Camera-type eye (tissue), 1 donor: ENCODE measurements around the gene OR8G5. TPM values are rescaled to one million over a fixed set of nuclear protein-coding genes. Genes with fewer than 3 reads are reported as not detected.

ENCODE experiments used
- total RNA-seq: library from RNA; depleted of rRNA; stranded (reverse); fragments of >200 nt; gene quantifications from one replicate; pipeline ENCODE4 v1.2.3, GENCODE V29; 2014

Gene OR8G5
- not detected for total RNA-seq

DNA sequence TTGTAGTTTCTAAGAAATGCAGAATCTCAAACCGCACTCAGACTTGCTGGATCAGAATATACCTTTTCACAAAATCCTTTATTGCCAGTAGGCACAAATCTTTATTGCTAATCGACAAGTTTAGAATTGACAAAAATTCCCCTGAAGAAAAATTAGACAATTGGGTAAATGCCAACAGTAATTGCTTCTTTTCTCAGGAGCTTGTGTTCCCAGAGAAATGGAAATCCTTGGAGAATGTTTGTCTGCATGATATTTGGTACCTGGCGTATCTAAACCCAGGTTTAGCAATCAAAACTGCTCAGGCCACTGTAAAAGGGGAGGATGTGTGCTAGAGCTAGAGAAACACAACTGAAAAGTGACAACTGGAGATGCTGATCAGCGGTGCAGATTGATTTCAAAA, at the start of gene OR8G5:
TSS of gene OR8G5 (plus strand) at position 301 of the 400 bp plus-strand sequence. CDS start 8,556 bp downstream, outside the sequence.

GRCh38 chr11:124240621-124241397, 15.4 kb upstream of the OR8G5 start, which contains the start of gene OR8G1:
TSS of gene OR8G1 (plus strand) at chr11:124241095. CDS start at chr11:124249676, 8,581 bp downstream.

DNA sequence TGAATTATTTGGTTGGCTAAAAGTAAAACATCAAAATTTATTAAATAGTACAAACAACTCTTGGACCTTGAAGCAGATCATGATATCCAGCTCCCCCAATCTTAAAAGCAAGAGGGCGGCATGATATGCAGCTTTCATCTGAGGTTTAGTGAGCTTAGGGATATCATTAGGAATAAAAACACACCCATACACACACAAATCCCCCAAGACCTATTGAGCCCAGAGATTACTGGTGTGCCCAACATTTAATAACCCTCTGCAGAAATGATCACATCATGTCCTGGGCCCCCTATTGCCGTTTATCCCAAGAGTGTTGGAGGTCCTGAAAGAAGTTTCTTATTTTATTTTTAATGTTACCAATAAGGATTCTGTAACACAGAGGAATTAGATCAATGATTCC, 57.7 kb downstream of the OR8G5 start, which contains the start of gene OR8D1:
TSS of gene OR8D1 (minus strand) at position 101 of the 400 bp plus-strand sequence. CDS start 3,183 bp downstream, outside the sequence.

Other genes starting within 250 kb of the OR8G5 start
- gene OR10G4, start 243.4 kb upstream of the OR8G5 start, total RNA-seq: not detected
- not detected for gene OR10G9, start 233.4 kb upstream of the OR8G5 start, total RNA-seq
- gene OR10G8, start 229.6 kb upstream of the OR8G5 start, total RNA-seq: not detected
- gene OR10G7, start 215.1 kb upstream of the OR8G5 start, total RNA-seq: not detected
- gene VWA5A, start 140.9 kb upstream of the OR8G5 start, total RNA-seq: 23.7 TPM
- gene OR10D3, start 73.0 kb upstream of the OR8G5 start, total RNA-seq: not detected
- not detected for gene OR8G1, start 15.3 kb upstream of the OR8G5 start, total RNA-seq
- gene OR8D1, start 57.6 kb downstream of the OR8G5 start, total RNA-seq: not detected
- not detected for gene OR8D2, start 63.8 kb downstream of the OR8G5 start, total RNA-seq
- gene OR8B2, start 128.1 kb downstream of the OR8G5 start, total RNA-seq: not detected
- gene OR8B3, start 142.6 kb downstream of the OR8G5 start, total RNA-seq: not detected
- gene OR8B4, start 168.5 kb downstream of the OR8G5 start, total RNA-seq: not detected
- not detected for gene OR8B8, start 189.3 kb downstream of the OR8G5 start, total RNA-seq